Gastrocnemius medialis (tissue), 4 donors: Measurements from ENCODE around the gene TP73.

Experiments used
- CTCF ChIP-seq, 5 experiments: fragments of 450-650 bp in 3 of 5; fragments of 200-600 bp in 2 of 5; sonication (generic) in 2 of 5; IDR thresholded peaks in 4 of 5; conservative IDR thresholded peaks in 1 of 5; 1 replicate in 4 of 5; 2 replicates in 1 of 5; pipeline ENCODE4 v1.5.1; 2016 to 2019; ENCODE audit warnings: antibody characterized with exemption in 5 of 5, mild to moderate bottlenecking in 3 of 5, moderate library complexity in 3 of 5
- POLR2A ChIP-seq, 2 donors: fragments of 450-650 bp; IDR thresholded peaks; one replicate each; pipeline ENCODE4 v1.6.1; 2017; ENCODE audit warnings: antibody characterized with exemption in 2 of 2, mild to moderate bottlenecking in 2 of 2, moderate library complexity in 2 of 2

DNA sequence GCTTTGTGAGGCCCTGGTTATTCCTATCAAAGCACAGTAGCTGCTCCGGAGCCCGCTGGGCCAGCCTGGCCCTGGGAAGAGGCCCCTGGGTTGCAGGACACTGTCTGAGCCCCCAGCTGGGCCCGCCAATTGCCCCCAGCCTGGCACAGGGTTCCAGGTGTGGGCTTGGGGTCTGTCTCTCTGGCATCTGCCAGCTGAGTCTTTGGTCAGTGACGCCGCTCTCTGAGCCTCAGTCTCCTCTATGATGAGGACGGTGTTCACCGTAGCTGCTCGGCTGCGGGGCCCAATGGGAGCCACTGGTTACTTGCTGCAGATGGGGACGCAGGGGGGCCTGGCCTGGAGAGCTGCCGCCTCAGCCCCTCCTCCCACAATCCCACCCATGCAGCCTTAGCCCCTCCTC lies 41.0 kb downstream of the TP73 start:
- TF ChIP-seq CTCF (IDR thresholded peaks at IDR 0.05 in 4 of 5, conservative IDR thresholded peaks at IDR 0.05 in 1 of 5) (no peak), POLR2A (IDR thresholded peaks at IDR 0.05) (no peak)
